Subcutaneous adipose tissue (tissue), 4 donors: Measurements from ENCODE around the gene DMRTC2. TPM values are rescaled to one million over a fixed set of nuclear protein-coding genes. Genes with fewer than 3 reads are reported as not detected.

Experiments
- CTCF ChIP-seq: fragments of 450-650 bp; IDR thresholded peaks from one replicate; pipeline ENCODE4 v1.5.1; 2016; ENCODE audit warnings: low read depth, mild to moderate bottlenecking, control low read depth, antibody characterized with exemption, moderate library complexity
- total RNA-seq, 4 donors: library from RNA; depleted of rRNA; stranded (reverse); fragments of >200 nt; gene quantifications; one replicate each; pipeline ENCODE4 v1.1.0, GENCODE V29; 2016

DMRTC2 gene
- total RNA-seq, 4 donors from 2014 or later, result not detected

GRCh38 chr19:41815301-41815700 lies 29.5 kb upstream of the DMRTC2 start:
- TF ChIP-seq CTCF, result no peak

GRCh38 chr19:41816761-41817160 lies 28.1 kb upstream of the DMRTC2 start:
- TF ChIP-seq CTCF, result no peak

GRCh38 chr19:41821003-41821735 lies 23.7 kb upstream of the DMRTC2 start:
- TF ChIP-seq CTCF, result no peak

GRCh38 chr19:41837981-41838708 lies 6.7 kb upstream of the DMRTC2 start:
- TF ChIP-seq CTCF, result no peak

GRCh38 chr19:41839211-41839610 lies 5.6 kb upstream of the DMRTC2 start:
- no peak for TF ChIP-seq CTCF

- TF ChIP-seq CTCF, result no peak
Measured at GRCh38 chr19:41843371-41843770, 1.5 kb upstream of the DMRTC2 start.

GRCh38 chr19:41844601-41845000 lies 241 bp upstream of the DMRTC2 start, which contains the start of gene LYPD4:
Gene LYPD4 (minus strand): TSS chr19:41844683. CDS start chr19:41839285, 5,398 bp downstream.
- no peak for TF ChIP-seq CTCF
